ENCODE results near the gene MAB21L3. TPM values are rescaled to one million over a fixed set of nuclear protein-coding genes. Genes with fewer than 3 reads are reported as not detected.

The MAB21L3 gene
- total RNA-seq, 1 donor from 2014 or later: under 0.01 TPM

- FAIRE-seq (no peak), DNase-seq (ENCODE audit: low spot score in 2 of 2) (no peak)
These were observed 52.3 kb downstream of the MAB21L3 start for GRCh38 chr1:116163533-116163932.

GRCh38 chr1:116164150-116164549 lies 53.0 kb downstream of the MAB21L3 start:
- FAIRE-seq (no peak), DNase-seq (ENCODE audit: low spot score in 2 of 2) (no peak)

GRCh38 chr1:116164604-116165368 lies 53.6 kb downstream of the MAB21L3 start:
- DNase-seq (ENCODE audit: low spot score in 2 of 2) (no peak), FAIRE-seq (no peak)

GRCh38 chr1:116165572-116165971 lies 54.4 kb downstream of the MAB21L3 start:
- DNase-seq (ENCODE audit: low spot score in 2 of 2) (no peak), FAIRE-seq (no peak)

- FAIRE-seq (no peak), DNase-seq (ENCODE audit: low spot score in 2 of 2) (no peak)
These were observed 54.9 kb downstream of the MAB21L3 start for GRCh38 chr1:116166011-116166571.

- FAIRE-seq (no peak), DNase-seq (ENCODE audit: low spot score in 2 of 2) (no peak)
These were observed 55.5 kb downstream of the MAB21L3 start for GRCh38 chr1:116166655-116167054.

GRCh38 chr1:116167625-116168276 lies 56.6 kb downstream of the MAB21L3 start:
- no peak for DNase-seq (ENCODE audit: low spot score in 2 of 2)
- FAIRE-seq: no peak

- DNase-seq (ENCODE audit: low spot score in 2 of 2): peak; percentile 82 to 83
- no peak for FAIRE-seq
These were observed 57.3 kb downstream of the MAB21L3 start for GRCh38 chr1:116168277-116169032.

- FAIRE-seq: no peak
These were observed 58.7 kb downstream of the MAB21L3 start for GRCh38 chr1:116169898-116170297.

GRCh38 chr1:116170721-116171589 lies 59.8 kb downstream of the MAB21L3 start:
- FAIRE-seq (no peak), DNase-seq (ENCODE audit: low spot score in 2 of 2) (no peak)

More at GRCh38 chr1:116169898-116170297, 58.7 kb downstream of the MAB21L3 start:
- no peak for DNase-seq (ENCODE audit: low spot score in 2 of 2)

GRCh38 chr1:116172666-116173065 lies 61.5 kb downstream of the MAB21L3 start:
- DNase-seq (ENCODE audit: low spot score in 2 of 2) (no peak), FAIRE-seq (no peak)

- FAIRE-seq: no peak
- no peak for DNase-seq (ENCODE audit: low spot score in 2 of 2)
These were observed 64.4 kb downstream of the MAB21L3 start for GRCh38 chr1:116175611-116176010.

GRCh38 chr1:116176306-116176789 lies 65.1 kb downstream of the MAB21L3 start:
- FAIRE-seq: no peak

GRCh38 chr1:116177861-116178260 lies 66.7 kb downstream of the MAB21L3 start:
- FAIRE-seq: no peak
- no peak for DNase-seq (ENCODE audit: low spot score in 2 of 2)

More at GRCh38 chr1:116176306-116176789, 65.1 kb downstream of the MAB21L3 start:
- DNase-seq (ENCODE audit: low spot score in 2 of 2): no peak

GRCh38 chr1:116178837-116179236 lies 67.6 kb downstream of the MAB21L3 start:
- DNase-seq (ENCODE audit: low spot score in 2 of 2) (no peak), FAIRE-seq (no peak)

GRCh38 chr1:116179419-116179818 lies 68.2 kb downstream of the MAB21L3 start:
- FAIRE-seq (no peak), DNase-seq (ENCODE audit: low spot score in 2 of 2) (no peak)

- FAIRE-seq: no peak
These were observed 68.8 kb downstream of the MAB21L3 start for GRCh38 chr1:116179964-116180363.

GRCh38 chr1:116182019-116182714 lies 71.0 kb downstream of the MAB21L3 start:
- no peak for FAIRE-seq
- DNase-seq (ENCODE audit: low spot score in 2 of 2): no peak

More at GRCh38 chr1:116179964-116180363, 68.8 kb downstream of the MAB21L3 start:
- DNase-seq (ENCODE audit: low spot score in 2 of 2): no peak

All from frontal cortex (tissue), 4 donors.